Activated T-helper 1 cell treated with anti-CD3 and anti-CD28 coated beads, Interleukin-2, amount 50 U/mL, for 16 hours (primary cell): ENCODE data around the gene GOLGA5.
"Not testable (repeated sequence)": the region's sequence is repeated elsewhere in the genome, so short reads cannot be mapped to it uniquely, and the experiment has no call there.

Experiments
- DNase-seq, 2 donors: peaks; one replicate each; pipeline ENCODE4 v3.0.0-alpha.2; 2020; ENCODE audit warnings: low read depth in 1 of 2, low spot score in 1 of 2

The GOLGA5 gene, protein sequence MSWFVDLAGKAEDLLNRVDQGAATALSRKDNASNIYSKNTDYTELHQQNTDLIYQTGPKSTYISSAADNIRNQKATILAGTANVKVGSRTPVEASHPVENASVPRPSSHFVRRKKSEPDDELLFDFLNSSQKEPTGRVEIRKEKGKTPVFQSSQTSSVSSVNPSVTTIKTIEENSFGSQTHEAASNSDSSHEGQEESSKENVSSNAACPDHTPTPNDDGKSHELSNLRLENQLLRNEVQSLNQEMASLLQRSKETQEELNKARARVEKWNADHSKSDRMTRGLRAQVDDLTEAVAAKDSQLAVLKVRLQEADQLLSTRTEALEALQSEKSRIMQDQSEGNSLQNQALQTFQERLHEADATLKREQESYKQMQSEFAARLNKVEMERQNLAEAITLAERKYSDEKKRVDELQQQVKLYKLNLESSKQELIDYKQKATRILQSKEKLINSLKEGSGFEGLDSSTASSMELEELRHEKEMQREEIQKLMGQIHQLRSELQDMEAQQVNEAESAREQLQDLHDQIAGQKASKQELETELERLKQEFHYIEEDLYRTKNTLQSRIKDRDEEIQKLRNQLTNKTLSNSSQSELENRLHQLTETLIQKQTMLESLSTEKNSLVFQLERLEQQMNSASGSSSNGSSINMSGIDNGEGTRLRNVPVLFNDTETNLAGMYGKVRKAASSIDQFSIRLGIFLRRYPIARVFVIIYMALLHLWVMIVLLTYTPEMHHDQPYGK

DNA sequence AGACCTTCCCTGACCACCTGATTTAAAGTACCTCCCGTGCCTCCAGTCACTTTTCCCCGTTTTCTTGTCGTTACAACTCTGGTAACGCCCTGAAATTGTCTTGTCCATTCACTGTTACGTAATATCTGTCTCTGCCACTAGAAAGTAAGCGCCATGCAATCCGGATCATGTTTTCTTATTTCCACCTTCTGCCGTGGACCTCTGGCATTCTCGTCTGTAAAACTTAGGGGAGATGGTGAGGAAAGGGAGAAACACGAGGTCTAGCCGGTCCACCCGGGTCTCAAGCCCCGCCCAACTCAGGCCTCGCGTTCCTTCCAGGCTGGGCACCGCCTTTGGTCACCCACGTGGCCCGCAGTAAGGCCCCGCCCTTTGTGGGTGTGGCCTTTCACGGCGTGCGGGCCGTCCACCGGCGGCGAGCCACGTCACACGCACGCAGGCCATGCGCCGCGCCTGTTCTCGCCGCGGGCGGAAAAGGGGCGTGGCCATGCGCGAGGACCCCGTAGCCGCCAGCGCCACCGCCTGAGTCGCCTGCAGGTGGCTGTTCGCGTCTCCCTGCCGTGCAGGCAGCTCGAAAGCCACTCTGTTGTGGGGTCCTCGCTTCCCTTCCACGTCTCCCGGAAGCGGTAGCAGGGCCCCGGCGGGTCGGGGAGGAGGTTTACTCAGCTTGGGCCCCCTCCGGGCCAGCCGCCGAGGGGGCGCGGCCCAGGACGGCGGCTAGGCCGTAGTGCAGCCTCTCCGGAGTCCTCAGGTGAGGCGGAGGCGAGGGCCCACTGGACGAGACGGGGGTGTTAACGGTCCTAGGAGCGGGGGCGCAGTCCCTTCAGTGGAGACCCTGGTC is at the start of gene GOLGA5:
GOLGA5 (plus strand) TSS at position 597 of the 838 bp plus-strand sequence. CDS start 3,133 bp downstream, outside the sequence.
- peak; percentile 94 to 98 for DNase-seq

DNA sequence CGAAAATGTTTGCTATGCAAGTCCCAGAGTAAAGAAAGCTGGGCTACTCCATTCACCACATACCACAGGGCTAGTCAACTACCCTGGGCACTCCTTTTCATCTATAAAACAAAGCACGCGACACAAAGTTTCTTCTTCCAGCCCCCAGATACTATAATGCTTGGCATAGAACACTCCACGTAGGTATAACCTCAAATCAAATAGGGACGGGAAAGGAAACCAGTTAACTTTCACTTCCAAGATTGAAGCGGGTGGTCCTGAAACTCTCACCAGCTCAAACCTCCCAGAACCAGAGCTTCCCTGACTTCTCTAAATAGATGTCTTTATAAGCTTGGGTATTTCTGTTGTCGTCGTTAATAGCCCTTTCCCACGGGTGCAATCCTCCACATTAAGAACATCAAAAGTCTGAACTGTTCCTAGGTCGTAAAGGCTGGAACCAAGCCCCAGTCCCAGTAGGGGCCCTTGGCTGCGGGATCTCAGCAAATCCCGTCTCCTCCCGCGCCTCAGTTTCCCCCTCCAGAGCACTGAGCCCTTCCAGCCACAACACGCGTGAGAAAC is 46.3 kb upstream of the GOLGA5 start:
- DNase-seq = no peak

DNA sequence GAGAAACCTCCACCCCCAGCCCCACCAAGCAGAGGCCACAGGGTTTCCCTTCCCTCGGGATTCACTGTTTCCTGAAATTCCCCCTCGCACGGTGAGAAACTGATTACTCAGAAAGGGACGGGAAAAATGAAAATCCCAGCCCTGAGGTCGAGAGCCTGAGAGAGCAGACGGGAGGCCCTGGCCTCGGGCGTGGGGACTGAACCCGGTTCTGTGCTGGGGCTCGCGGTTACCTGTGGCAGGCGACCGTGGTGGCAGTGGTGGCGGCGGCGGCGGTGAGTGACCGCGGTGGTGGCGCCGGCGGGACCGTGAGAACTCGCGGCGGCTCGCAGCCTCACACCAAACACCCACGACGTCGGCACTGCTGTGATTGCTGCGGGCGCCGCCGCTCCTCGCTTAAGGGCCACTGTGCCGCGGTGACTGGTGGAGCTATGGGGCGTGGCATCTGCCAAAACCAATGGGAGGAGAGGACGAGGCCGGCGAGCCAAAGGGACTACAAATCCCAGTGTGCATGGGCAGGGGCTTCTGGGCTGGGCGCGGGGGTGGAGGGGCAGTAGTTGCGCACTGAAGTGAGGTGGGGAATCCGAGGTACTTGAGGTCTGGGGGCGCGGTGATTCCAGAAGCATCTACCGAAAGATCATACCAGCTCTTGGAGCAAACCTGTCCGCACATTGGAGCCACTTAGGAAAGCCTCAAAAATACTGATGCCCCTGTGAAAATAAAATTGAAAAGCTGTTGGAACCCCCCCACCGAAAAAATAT is 45.7 kb upstream of the GOLGA5 start, which contains the start of gene LGMN:
LGMN (minus strand) TSS at position 369 of the 758 bp plus-strand sequence. CDS start 15,841 bp downstream, outside the sequence.
- DNase-seq = peak; percentile 56 to 58

DNA sequence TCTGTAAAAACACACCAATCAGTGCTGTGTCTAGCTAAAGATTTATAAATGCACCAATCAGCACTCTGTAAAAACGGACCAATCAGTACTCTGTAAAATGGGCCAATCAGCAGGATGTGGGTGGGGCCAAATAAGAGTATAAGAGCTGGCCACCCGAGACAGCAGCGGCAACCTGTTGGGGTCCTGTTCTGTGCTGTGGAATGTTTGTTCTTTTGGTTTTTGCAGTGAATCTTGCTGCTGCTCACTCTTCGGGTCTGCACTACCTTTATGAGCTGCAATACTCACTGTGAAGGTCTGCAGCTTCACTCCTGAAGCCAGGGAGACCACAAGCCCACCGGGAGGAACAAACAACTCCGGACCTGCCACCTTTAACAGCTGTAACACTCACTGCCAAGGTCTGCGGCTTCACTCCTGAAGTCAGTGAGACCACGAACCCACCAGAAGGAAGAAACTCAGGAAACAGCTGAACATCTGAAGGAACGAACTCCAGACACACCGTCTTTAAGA is 43.8 kb upstream of the GOLGA5 start:
- DNase-seq = not testable (repeated sequence)

DNA sequence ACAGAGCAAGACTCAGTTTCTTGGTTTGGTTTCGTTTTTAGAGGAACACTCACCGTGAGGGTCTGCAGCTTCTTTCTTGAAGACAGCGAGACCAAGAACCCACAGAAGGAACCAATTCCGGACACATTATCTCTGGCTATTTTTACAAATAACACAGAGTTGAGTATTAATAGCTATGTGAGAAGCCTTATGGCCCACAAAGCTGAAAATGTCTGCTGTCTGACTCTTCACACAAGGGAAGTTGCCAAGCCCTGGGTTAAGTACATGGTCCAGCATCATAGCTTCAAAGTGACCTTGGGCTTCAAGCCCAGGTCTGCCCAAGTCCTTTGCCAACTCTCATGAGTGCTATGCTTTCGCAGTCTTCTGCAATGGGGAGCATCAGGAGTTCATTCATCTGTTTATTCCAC is 43.1 kb upstream of the GOLGA5 start:
- DNase-seq = no peak

DNA sequence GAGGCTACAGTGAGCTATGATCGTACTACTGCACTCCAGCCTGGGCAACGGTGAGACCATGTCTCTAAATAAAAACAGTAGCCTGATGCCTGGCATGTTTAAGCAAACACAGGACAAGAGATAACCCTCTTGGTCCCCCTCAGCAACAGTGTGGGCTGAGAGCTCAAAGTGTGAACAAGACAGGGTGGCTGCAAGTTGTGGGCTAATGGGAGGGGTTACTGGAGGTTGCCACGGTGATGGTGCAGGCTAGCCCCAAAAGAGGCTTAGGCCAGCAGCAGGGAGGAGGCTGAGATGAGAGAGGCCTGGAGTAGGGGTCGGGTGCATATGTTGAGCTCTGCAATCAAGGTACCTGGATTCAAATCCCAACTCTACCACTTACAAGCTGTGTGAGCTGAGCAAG is 42.3 kb upstream of the GOLGA5 start:
- no peak for DNase-seq

DNA sequence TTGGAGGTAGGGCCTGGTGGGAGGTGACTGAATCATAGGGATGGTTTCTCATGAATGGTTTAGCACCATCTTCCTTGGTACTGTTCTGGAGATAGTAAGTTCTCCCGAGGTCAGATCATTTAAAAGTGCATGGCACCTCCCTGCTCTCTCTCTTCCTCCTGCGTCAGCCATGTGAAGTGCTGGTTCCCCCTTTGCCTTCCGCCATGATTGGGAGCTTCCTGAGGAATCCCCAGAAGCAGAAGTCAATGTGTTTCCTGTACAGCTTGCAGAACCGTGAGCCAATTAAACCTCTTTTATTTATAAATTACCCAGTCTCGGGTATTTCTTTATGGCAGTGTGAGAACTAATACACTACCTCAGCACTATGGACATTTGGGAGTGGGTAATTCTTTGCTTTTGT is 40.9 kb upstream of the GOLGA5 start:
- no peak for DNase-seq

DNA sequence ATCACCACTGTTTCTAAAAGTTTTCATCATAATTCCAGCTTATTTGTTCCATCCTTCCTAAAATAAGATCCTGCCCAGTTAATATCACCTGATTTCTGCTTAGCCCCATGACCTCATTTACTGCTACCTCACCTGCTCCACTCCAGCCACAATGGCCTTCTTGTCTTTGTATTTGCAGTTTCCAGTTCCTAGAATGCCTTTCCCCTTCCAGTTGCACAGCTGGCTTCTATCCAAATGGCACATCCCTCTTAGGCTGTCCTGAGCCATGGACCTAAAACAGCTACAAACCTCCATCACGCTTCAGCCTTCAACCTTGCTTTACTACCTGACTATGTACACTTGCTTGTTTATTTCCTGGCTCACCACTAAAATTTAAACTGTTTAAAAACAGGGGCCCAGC is 39.1 kb upstream of the GOLGA5 start:
- DNase-seq = no peak

DNA sequence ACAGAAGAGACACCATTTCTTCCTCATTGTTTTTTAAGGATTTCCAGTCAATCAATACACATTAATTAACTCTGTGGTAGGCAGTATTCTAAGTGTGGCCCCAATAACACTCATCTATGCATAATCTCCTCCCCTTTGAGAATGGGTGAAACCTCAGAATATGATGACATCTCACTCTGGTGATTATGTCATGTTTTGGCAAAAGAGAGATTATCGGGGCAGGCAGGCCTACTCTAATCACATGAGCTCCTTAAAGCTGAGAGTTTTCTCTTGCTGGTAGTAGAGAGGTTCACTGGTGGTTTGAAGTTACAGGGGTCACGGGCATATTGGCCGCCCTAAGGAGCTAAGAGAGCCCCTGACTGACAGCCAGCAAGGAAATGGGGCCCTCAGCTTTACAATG is 38.6 kb upstream of the GOLGA5 start:
- no peak for DNase-seq

DNA sequence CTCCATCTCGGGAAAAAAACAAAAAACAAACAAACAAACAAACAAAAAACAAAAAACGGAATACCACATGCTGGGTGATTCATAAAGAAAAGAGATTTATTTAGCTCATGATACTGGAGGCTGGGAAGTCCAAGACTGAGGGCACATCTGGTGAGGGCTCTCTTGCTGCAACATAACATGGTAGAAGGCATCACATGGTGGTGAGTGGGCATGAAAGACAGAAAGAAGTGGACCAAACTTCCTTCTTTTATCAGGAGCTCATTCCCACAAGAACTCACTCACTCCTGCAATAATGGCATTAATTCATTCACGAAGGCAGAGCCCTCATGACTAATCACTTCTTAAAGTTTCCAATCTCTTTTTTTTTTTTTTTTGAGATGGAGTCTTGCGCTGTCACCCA is 37.7 kb upstream of the GOLGA5 start:
- no peak for DNase-seq

DNA sequence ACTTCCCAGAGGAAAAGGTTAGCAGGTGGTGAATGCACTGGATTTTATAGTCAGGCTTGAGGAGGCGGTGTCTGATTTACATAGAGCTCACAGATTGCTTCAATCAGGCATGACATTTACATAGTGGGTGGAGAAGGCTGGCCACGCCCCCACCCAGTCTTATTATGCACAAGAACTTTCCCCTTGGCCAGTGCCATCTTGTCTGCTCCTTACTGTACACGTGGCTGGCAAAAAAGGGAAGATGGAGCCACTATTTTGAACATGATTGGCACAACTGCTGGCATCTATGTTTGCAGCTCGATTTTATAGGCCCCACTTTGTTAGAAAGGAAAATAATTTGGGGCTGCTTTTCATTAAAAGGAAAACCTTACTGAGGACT is 34.8 kb upstream of the GOLGA5 start:
- no peak for DNase-seq

DNA sequence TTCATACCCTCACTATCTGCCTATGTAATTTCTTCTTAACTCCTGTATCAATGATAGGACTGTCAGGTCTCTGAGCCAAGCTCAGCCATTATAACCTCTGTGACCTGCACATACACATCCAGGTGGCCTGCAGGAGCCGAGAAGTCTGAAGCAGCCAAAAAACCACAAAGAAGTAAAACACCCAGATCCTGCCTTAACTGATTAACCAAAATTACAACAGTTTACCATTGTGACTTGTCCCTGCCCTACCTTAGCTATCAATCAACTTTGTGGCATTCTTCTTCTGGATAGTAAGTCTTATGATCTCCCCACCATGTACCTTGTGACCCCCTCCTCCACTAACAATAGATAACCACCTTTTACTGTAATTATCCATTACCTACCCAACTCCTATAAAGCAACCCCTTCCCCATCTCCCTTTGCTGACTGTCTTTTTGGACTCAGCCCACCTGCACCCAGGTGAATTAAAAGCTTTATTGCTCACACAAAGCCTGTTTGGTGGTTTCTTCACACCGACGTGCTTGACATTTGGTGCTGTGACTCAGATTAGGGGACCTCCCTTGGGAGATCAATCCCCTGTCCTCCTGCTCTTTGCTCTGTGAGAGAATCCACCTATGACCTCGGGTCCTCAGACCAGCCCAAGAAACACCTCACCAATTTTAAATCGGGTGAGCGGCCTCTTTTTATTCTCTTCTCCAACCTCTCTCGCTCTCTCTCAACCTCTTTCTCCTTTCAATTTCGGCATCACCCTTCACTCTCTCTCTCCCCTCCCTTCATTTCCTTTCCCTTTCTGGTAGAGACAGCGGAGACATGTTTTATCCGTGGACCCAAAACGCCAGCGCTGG is 34.2 kb upstream of the GOLGA5 start:
- DNase-seq = no peak

DNA sequence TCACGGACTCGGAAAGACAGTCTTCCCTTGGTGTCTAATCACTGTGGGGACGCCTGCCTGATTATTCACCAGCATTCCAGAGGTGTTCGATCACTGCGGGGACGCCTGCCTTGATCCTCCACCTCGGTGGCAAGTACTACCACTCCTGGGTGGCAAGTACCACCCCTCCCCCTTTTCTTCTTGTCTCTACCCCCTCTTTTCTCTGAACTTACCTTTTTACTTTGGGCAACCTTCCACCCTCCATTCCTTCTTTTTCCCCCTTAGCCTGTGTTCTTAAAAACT is 33.6 kb upstream of the GOLGA5 start:
- no peak for DNase-seq

DNA sequence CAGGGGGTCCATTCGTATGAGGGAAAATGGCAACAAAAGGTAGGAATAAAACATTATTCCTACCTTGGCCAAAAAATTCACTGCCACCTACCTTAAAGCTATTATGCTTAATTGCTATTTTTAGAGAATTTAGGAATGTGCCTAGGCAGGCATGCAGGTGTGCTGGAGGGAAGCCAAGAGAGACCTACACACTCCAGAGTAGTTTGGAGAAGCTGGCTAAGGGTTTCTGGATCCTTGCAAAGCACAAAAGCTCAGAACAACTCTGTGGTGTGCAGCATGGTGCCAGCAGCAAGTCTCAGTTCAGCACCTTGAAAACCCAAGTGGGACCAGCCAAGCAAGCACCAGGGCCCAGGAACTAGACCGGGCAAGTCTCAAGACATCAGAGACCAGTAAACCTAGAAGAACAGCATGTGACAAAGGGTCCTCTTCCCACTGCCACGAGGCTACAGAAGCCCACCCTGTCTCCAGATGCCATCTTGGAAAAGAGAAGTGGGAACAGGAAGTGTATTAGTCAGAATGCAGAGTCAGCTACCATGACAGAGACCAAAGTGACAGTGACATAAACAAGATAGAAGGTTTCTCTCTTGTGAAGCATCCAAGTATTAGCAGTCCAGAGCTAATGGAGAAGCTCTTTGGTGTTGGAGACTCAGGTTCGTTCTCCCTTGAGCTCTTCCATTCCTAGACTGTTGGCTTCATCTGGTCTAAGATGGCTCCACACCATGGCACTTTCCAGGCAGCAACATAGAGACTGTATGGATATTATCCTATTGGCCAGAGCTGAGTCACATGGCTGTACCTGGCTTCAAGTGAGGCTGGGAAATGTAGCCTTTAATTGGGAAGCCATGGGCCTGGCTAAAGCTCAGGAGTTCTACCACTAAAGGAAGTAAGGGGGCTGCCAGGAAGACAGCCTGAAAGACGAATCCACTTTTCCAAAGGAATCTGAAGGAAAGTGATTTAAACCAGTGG is 30.2 kb upstream of the GOLGA5 start:
- not testable (repeated sequence) for DNase-seq

DNA sequence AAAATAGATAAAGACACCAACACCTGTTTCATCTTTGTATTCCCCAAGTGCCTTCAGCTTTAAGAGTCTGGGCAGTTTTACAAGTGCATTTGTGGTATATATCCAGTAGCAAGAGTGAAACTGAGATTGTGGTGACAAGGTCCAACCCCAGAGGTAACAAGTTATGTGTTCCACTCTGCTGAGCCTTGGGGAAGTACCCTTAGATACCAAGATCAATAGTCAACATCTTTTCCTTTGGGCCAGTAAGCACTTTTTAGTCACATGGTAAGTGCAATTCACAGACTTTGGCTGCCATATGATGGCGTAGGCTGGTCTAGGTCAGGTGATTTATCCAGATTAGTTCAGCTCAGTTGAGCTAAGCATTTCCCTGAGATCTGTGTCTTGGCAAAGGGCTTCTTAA is 25.9 kb upstream of the GOLGA5 start:
- not testable (repeated sequence) for DNase-seq

DNA sequence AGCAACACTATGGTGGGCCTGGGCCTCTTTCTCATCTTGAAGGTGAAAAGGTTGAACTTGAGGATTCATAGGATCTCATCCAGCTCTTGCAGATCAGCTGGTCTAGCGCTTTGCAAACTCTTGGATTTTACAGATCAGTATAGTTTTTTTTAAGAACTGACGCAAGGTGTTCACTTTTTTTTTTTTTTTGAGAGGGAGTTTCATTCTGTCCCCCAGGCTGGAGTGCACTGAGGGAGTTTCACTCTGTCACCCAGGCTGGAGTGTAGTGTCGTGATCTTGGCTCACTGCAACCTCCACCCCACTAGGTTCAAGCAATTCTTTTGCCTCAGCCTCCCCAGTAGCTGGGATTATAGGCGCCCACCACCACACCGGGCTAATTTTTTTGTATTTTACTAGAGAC is 25.3 kb upstream of the GOLGA5 start:
- DNase-seq = no peak

DNA sequence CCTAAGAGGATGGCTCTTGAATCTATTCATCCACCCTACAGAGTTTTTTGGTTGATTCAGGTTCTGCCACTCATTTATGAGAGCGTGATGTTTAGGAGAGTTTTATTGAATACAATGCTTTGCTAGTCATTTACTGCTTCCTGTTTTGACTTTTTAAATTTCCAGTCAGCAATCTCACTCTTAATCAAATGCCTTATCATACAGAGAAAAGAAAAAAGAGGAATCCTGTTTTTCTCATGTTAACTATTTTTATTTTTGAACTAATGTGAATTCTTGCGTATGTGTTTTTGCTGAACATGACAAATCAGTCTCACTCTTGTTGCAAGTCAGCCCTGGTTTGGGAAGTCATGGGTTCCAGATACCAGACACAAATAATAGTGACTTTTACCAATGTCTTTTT is 23.6 kb upstream of the GOLGA5 start:
- no peak for DNase-seq

DNA sequence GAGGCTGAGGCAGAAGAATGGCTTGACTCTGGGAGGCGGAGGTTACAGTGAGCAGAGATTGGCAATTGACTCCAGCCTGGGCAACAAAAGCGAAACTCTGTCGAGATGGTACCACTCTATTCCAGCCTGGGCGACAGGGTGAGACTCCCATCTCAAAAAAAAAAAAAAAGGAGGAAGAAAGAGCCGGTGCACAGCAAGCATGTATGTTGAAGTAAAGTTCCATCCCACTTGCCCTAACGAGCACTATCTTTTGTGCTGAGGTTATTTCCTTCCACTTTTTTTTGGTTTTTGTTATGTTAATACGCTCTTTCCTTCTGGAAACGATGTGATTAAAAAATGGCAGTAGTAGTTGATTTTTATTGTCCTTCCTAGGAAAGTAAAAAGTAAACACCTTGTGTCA is 19.5 kb upstream of the GOLGA5 start:
- DNase-seq = no peak
